AML-193 (cell line): ENCODE results near the gene SMIM1.

ENCODE experiments used
- DNase-seq, 2 experiments: peaks; one replicate each; lab custom pipeline; 2025; lab: John Stamatoyannopoulos, UW

Gene SMIM1

DNA sequence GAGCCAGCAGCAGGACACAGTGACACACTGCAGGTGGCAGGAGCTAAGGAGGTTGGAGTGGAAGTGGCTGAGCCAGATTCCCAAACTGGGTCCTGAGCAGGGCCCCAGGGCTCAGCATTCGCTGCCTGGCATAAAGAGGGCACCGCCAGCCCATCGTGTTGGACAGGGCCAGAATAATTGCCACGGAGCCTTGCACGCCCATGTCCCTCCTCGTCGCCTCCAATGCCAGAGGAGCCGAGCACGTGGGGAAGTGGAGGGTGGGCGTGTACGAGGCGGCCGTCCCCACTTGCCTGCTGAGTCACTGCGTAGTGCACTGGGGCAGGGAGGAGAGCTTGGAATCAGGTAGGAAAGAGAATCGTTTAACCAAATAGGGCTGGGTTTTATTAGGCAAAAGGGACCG is 49.9 kb downstream of the SMIM1 start:
- DNase-seq = no peak

DNA sequence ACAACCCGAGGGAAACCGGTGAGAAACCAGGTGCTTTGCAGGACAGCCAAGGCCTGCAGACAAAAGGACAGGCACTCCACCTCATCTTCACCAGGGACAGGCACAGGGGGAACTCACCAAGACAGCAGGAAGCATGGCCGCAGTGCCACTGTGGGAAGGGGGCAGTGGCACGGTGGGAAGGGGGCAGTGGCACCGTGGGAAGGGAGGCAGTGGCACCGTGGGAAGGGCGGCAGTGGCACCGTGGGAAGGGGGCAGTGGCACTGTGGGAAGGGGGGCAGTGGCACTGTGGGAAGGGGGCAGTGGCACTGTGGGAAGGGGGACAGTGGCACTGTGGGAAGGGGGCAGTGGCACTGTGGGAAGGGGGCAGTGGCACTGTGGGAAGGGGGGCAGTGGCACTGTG is 52.1 kb downstream of the SMIM1 start:
- no peak for DNase-seq

DNA sequence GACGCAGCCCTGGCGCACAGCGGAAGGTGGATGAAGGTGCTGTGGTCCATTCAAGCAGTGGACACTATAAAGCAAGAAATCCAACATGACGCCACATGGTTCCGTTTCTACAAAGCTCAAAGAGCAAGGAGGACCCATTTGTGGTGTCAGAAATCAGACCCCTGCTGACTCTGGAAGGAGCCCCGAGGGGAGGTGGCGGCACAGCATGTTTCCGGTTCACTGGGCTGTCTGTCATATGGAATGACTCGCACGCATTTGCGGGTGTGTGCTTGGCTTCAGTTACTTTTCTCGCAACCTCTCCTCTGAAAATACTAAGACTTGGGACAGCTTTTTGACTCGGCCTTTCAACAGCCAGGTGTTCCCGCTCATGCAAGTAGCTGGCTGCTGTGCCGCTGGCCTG is 52.8 kb downstream of the SMIM1 start:
- no peak for DNase-seq
